ENCODE measurements around the gene LRRC49.

DNA sequence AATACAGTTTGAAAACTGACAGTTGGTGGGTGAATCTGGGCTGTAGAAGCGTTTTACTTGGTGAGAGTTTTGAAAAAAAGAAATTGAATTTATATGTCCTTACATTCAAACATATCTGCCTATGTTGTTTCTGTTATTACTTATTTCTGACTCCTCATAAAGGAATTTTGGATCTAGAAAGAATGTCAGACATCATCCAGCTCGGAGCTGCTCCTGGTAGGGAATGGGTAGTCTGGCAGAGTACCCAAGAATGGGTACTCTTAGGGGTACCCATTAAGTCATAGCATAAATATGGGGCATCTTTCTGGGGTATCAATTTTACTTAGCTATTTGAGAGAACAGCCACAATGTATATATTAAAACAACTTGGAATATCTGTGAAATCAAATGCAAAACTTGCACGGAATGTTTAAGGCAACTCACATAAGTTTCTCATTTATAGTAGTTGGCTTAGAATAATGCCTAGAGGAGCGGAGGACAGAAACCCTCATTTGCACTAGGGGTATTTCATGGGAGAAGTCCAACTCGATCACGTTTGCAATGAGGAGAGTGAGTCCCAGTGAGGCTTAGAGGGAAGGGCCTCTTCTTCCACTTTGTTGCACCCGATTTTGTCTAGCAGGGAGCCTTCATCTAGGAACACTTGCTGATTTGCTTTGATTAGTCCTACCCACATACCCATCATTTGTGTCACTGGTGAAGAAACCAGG lies 36.3 kb upstream of the LRRC49 start:
- TF ChIP-seq BRCA1 (IDR thresholded peaks at IDR 0.05; ENCODE audit: low read depth, low read length), result no peak
- TF ChIP-seq, protein P1, sequence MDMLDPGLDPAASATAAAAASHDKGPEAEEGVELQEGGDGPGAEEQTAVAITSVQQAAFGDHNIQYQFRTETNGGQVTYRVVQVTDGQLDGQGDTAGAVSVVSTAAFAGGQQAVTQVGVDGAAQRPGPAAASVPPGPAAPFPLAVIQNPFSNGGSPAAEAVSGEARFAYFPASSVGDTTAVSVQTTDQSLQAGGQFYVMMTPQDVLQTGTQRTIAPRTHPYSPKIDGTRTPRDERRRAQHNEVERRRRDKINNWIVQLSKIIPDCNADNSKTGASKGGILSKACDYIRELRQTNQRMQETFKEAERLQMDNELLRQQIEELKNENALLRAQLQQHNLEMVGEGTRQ (IDR thresholded peaks at IDR 0.05; ENCODE audit: borderline replicate concordance, low read depth, low read length), result no peak
- no peak for TF ChIP-seq BHLHE40 (IDR thresholded peaks at IDR 0.05; ENCODE audit: borderline replicate concordance in 1 of 2, low read depth in 2 of 2, low read length in 1 of 2)
- TF ChIP-seq CREB1 (IDR thresholded peaks at IDR 0.05; ENCODE audit: low read depth), result no peak
- TF ChIP-seq NR2C2 (IDR thresholded peaks at IDR 0.05; ENCODE audit: borderline replicate concordance, control insufficient read depth, insufficient read length, low read depth), result no peak
- TF ChIP-seq POLR2A (IDR thresholded peaks at IDR 0.05; ENCODE audit: low read depth, low read length), result no peak
- TF ChIP-seq JUND (IDR thresholded peaks at IDR 0.05; ENCODE audit: low read depth, low read length), result no peak
- TF ChIP-seq GABPA (IDR thresholded peaks at IDR 0.05; ENCODE audit: low read depth), result no peak
- TF ChIP-seq, protein P2, sequence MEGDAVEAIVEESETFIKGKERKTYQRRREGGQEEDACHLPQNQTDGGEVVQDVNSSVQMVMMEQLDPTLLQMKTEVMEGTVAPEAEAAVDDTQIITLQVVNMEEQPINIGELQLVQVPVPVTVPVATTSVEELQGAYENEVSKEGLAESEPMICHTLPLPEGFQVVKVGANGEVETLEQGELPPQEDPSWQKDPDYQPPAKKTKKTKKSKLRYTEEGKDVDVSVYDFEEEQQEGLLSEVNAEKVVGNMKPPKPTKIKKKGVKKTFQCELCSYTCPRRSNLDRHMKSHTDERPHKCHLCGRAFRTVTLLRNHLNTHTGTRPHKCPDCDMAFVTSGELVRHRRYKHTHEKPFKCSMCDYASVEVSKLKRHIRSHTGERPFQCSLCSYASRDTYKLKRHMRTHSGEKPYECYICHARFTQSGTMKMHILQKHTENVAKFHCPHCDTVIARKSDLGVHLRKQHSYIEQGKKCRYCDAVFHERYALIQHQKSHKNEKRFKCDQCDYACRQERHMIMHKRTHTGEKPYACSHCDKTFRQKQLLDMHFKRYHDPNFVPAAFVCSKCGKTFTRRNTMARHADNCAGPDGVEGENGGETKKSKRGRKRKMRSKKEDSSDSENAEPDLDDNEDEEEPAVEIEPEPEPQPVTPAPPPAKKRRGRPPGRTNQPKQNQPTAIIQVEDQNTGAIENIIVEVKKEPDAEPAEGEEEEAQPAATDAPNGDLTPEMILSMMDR (IDR thresholded peaks at IDR 0.05 in 2 of 3, conservative IDR thresholded peaks at IDR 0.05 in 1 of 3; ENCODE audit: control insufficient read depth in 2 of 3, extremely low read depth in 1 of 3, insufficient read depth in 1 of 3, low read depth in 3 of 3, low read length in 3 of 3), result no peak
- no peak for TF ChIP-seq RFX5 (IDR thresholded peaks at IDR 0.05; ENCODE audit: low read depth, low read length)
- TF ChIP-seq MXI1 (IDR thresholded peaks at IDR 0.05; ENCODE audit: low read depth, low read length), result no peak
- TF ChIP-seq TCF12 (IDR thresholded peaks at IDR 0.05; ENCODE audit: low read depth, low read length), result no peak
- no peak for TF ChIP-seq BACH1 (IDR thresholded peaks at IDR 0.05; ENCODE audit: borderline replicate concordance)
- TF ChIP-seq, protein P3, sequence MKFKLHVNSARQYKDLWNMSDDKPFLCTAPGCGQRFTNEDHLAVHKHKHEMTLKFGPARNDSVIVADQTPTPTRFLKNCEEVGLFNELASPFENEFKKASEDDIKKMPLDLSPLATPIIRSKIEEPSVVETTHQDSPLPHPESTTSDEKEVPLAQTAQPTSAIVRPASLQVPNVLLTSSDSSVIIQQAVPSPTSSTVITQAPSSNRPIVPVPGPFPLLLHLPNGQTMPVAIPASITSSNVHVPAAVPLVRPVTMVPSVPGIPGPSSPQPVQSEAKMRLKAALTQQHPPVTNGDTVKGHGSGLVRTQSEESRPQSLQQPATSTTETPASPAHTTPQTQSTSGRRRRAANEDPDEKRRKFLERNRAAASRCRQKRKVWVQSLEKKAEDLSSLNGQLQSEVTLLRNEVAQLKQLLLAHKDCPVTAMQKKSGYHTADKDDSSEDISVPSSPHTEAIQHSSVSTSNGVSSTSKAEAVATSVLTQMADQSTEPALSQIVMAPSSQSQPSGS (IDR thresholded peaks at IDR 0.05; ENCODE audit: low read length), result no peak

Measured in GM12878 (cell line).